Measurements from ENCODE around the gene BCAS2.

BCAS2 gene

GRCh38 chr1:114618606-114619005 lies 37.2 kb upstream of the BCAS2 start:
- Histone ChIP-seq H3K4me3 (replicated peaks; ENCODE audit: insufficient read depth, low read length) (no peak overlapping the region), H3K27me3 (ENCODE audit: insufficient read depth, poor library complexity, severe bottlenecking) (peaks cover 10% of the 10 kb centered on the region), H3K27ac (replicated peaks) (no peak overlapping the region)
- no peak for DNase-seq (ENCODE audit: low read depth in 1 of 2, low spot score in 1 of 2)
- TF ChIP-seq GABPA (IDR thresholded peaks at IDR 0.05; ENCODE audit: low read depth): no peak
- TF ChIP-seq SPI1 (IDR thresholded peaks at IDR 0.05; ENCODE audit: borderline replicate concordance, low read depth): no peak
- TF ChIP-seq POLR2AphosphoS5 (IDR thresholded peaks at IDR 0.05; ENCODE audit: low read depth): no peak
- TF ChIP-seq REST (IDR thresholded peaks at IDR 0.05; ENCODE audit: insufficient replicate concordance, low read depth): no peak
- TF ChIP-seq, protein P1, sequence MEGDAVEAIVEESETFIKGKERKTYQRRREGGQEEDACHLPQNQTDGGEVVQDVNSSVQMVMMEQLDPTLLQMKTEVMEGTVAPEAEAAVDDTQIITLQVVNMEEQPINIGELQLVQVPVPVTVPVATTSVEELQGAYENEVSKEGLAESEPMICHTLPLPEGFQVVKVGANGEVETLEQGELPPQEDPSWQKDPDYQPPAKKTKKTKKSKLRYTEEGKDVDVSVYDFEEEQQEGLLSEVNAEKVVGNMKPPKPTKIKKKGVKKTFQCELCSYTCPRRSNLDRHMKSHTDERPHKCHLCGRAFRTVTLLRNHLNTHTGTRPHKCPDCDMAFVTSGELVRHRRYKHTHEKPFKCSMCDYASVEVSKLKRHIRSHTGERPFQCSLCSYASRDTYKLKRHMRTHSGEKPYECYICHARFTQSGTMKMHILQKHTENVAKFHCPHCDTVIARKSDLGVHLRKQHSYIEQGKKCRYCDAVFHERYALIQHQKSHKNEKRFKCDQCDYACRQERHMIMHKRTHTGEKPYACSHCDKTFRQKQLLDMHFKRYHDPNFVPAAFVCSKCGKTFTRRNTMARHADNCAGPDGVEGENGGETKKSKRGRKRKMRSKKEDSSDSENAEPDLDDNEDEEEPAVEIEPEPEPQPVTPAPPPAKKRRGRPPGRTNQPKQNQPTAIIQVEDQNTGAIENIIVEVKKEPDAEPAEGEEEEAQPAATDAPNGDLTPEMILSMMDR (IDR thresholded peaks at IDR 0.05; ENCODE audit: insufficient read depth, low read length): no peak

- Histone ChIP-seq H3K27me3 (ENCODE audit: insufficient read depth, poor library complexity, severe bottlenecking) (no peaks in the 10 kb centered on the region), H3K4me3 (replicated peaks; ENCODE audit: insufficient read depth, low read length) (no peak overlapping the region), H3K27ac (replicated peaks) (no peak overlapping the region)
- no peak for DNase-seq (ENCODE audit: low read depth in 1 of 2, low spot score in 1 of 2)
- TF ChIP-seq, protein P1 (IDR thresholded peaks at IDR 0.05; ENCODE audit: insufficient read depth, low read length): no peak
- no peak for TF ChIP-seq GABPA (IDR thresholded peaks at IDR 0.05; ENCODE audit: low read depth)
- no peak for TF ChIP-seq REST (IDR thresholded peaks at IDR 0.05; ENCODE audit: insufficient replicate concordance, low read depth)
- no peak for TF ChIP-seq SPI1 (IDR thresholded peaks at IDR 0.05; ENCODE audit: borderline replicate concordance, low read depth)
- TF ChIP-seq POLR2AphosphoS5 (IDR thresholded peaks at IDR 0.05; ENCODE audit: low read depth): no peak
These were observed 29.3 kb upstream of the BCAS2 start for GRCh38 chr1:114610546-114611245.

GRCh38 chr1:114609826-114610225 lies 28.4 kb upstream of the BCAS2 start:
- DNase-seq (ENCODE audit: low read depth in 1 of 2, low spot score in 1 of 2): no peak
- TF ChIP-seq SPI1 (IDR thresholded peaks at IDR 0.05; ENCODE audit: borderline replicate concordance, low read depth) (no peak), POLR2AphosphoS5 (IDR thresholded peaks at IDR 0.05; ENCODE audit: low read depth) (no peak), GABPA (IDR thresholded peaks at IDR 0.05; ENCODE audit: low read depth) (no peak), REST (IDR thresholded peaks at IDR 0.05; ENCODE audit: insufficient replicate concordance, low read depth) (no peak)
- TF ChIP-seq, protein P1 (IDR thresholded peaks at IDR 0.05; ENCODE audit: insufficient read depth, low read length): no peak
- Histone ChIP-seq H3K27ac (replicated peaks) (no peak overlapping the region), H3K4me3 (replicated peaks; ENCODE audit: insufficient read depth, low read length) (no peak overlapping the region), H3K27me3 (ENCODE audit: insufficient read depth, poor library complexity, severe bottlenecking) (no peaks in the 10 kb centered on the region)
